Measurements from ENCODE around the gene POLR1C.

- TF ChIP-seq, protein P1, sequence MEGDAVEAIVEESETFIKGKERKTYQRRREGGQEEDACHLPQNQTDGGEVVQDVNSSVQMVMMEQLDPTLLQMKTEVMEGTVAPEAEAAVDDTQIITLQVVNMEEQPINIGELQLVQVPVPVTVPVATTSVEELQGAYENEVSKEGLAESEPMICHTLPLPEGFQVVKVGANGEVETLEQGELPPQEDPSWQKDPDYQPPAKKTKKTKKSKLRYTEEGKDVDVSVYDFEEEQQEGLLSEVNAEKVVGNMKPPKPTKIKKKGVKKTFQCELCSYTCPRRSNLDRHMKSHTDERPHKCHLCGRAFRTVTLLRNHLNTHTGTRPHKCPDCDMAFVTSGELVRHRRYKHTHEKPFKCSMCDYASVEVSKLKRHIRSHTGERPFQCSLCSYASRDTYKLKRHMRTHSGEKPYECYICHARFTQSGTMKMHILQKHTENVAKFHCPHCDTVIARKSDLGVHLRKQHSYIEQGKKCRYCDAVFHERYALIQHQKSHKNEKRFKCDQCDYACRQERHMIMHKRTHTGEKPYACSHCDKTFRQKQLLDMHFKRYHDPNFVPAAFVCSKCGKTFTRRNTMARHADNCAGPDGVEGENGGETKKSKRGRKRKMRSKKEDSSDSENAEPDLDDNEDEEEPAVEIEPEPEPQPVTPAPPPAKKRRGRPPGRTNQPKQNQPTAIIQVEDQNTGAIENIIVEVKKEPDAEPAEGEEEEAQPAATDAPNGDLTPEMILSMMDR (IDR thresholded peaks at IDR 0.05; ENCODE audit: insufficient read depth, low read length, poor library complexity, severe bottlenecking): no peak
- TF ChIP-seq EZH2phosphoT487 (conservative IDR thresholded peaks at IDR 0.05; ENCODE audit: low read length): no peak
Observed at GRCh38 chr6:43509142-43509983, 7.5 kb upstream of the POLR1C start.
